HG02884 (cell line): ENCODE measurements around the gene TSSK6.
"Not testable (repeated sequence)": the region's sequence is repeated elsewhere in the genome, so short reads cannot be mapped to it uniquely, and the experiment has no call there.

Experiments
- ATAC-seq: cut with Tn5 transposase; IDR thresholded peaks from one replicate; pipeline ENCODE4 v1.9.1; 2021; ENCODE audit warnings: mild to moderate bottlenecking, moderate library complexity; ENCODE audit not compliant: unreplicated experiment

TSSK6 gene

DNA sequence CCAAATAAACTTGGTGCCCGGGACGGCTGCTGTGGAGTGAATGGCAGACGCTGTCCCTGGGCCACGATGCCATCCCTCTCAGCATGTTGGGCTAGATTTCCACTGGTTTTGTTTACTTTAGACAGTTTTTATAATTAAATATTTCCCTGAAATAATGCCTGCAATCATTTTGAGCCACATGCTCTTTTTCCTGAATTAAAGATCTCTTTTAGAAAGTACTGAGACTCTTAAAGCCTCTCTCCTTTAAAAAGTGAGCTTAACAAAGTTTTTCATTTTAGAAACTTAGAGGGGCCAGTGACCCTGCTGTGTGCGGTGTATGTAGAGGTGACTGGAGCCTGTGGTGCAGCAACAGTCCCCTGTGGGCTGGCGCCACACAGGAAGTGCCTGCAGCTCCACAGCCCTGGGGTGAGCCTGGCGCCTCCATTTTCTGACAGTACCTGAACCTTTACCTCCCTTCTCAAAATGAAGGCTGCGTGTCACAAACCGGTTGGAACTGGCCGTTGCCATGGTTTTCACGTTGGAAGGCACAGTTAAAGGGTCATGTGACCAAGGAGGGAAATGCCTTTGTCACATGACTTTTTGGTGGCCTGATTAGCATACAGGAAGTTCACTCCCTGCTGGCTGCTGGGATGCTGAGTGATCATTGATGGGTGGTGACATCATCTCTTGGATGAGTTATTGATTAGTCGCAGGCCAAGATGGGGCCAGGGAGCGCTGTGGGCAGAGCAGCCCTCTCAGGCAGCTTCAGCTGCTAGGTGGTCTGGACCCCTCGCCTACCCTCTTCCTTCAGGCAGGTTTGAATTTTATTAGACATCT is 26.3 kb downstream of the TSSK6 start:
- ATAC-seq: peak; percentile 56

GRCh38 chr19:19487950-19488874 is 27.1 kb downstream of the TSSK6 start:
- ATAC-seq: no peak

DNA sequence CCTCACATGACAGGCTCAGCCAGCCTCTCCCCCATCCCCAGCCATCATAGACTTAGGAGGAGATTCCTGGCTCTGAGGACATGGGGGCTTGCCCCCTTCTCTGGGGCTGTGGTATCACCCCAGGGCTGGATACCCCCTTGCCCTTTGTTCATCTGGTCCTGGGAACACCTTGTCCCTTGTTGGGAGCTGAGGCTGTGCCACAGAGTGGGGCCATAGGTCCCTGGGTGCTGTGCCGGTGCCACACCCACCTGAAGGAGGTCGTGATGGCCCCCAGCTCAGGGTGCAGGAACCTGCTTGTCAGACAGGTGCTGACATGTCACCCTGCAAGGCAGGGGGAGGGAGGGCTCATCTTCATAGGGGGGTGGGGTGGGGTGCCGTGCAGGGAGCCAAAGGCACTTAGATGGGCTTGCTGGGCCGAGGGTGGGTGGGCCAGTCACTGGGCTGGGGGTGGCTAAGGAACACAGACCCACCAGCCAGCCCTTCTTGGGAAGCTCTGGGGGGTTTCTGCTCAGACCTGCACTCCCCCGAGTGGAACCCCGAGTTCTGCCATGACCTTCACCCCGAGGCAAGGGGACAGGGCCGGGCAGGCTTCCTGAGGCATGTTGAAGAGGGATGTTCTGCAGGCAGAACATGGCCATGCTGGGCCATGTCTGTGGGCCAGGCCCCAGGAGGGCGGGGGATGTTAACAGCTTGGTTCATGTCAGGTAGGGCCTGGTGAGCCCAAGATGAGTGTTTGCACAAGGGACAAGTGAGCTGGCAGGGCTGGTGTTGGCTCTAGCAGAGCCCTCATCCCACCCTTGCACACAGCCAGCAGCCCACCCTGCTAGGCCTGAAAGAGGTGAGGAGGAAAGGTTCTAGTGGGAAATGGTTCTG is 28.0 kb downstream of the TSSK6 start:
- no peak for ATAC-seq

DNA sequence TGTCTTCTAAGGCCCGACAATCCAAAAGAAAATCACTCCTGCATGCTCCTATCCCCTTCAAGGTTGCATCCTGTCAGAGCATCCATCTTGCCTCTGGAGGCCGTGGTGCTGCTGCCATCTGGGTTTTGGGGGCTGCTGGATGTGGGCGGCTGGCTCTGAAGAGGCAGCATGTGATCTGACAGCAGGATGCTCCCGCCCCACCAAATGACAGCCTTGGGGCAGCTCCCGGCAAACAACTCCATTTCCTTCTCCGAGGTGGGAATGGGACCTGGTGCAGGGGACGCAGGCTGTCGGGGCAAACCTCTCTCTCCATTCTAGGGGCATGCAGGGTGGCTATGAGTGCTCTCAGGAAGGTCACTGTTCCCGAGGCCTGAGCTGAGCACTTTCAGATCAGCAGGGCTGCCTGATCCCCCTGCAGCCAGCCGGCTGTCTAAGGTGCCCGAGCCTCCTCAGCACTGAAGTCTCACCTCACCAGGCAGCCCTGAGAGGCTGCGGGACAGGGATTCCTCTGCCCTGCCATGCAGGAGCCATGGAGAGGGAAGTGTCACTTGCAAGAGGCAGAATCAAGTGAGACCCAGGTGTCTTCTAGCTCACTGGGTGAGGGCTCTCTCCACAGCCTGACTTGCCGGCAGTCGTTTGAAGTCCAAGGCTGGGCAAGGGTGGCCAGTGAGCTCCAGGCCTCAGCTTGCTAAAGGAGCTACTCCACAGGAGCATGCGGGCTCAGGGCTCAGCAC is 28.8 kb downstream of the TSSK6 start:
- no peak for ATAC-seq

DNA sequence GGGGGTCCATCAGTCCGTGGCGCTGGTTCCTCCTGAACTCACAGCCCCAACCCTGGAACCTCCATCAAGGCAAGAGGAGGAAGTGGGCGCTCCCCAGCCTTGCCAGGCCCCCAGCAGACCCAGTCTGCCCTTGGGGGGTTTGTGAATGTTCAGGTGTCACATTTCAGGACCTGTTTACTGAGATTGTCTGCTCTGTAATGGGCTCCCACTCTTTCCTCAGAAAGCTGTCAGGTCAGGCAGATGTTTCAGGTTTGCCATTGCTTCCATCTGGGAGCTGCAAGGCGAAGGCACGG is 29.4 kb downstream of the TSSK6 start:
- no peak for ATAC-seq

DNA sequence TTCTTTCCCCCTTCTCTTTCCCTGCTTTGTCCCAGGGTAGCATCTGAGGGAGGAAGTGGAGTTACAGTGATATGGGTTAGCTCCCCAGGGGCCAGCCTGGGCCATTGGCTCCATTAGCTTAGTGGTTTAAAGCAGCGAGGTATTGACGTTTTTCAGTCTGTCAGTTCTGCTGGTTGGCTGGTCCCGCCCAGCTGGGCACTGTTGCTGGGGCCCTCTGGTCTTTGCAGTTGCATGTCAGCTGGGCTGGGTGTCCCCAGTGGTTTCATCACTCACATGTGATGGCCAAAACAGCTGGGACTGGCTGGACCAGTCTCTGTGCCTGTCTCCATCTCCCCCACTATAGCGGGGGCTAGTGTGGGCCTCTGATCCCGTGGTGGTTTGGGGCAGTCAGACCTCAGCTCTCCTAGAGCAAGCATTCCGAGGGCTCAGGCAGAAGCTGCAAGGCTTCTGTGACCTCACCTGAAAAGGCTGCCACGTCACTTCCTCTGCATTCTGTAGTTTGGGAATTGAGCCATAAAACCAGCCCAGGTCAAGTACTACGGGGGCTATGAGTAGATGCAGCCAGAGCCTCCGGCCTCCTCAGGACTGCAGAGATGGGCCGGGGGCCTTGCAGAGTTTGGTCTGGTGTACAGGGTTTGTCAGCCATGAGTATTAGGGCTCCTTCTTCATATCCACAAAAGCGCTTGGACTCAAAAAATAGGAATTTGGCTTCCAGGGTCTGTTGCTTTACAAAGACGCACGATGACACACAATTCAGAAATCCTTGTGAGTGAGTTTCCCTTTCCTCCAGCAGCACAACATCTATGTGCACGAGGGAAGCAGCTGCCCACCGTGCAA is 30.0 kb downstream of the TSSK6 start:
- ATAC-seq: no peak

DNA sequence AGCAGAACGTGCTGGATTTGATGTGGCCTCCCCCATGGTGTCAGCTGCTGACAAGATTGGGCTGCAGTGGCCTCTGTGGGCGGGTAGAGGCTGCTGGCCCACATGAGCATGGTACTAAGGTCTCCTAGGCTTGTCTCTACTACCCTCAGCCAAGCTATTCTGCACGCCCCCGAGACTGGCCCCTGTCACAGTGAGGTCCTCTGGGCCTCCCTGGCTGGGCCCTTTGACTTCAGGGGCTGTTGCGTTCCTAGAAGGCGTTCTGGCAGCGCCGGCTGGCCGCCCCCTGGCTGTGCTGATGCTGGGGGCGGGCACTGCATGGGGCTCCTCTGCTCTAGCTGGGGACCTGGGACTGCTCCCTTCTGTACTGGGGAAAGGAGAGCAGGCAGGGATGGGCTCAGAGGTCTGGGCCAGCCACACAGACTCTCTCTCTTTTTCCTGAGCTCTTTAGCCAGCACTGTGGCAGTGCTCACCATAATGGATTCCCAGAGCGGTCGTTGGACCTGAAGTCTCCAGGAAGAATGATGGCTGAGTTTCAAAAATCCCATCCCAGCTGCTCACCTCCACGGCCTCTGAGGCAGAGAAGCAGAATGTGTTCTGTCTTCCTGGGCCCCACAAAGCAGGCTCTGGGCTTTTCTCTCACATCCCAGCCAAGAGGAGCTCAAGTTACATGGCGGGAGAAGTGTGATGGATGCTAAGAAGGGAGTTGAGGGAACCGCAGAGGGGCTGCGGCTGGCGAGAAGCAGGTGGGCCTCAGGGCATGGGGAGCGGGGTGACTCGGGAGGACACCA is 32.3 kb downstream of the TSSK6 start:
- no peak for ATAC-seq

GRCh38 chr19:19480688-19481087 is 34.7 kb downstream of the TSSK6 start:
- ATAC-seq: no peak

DNA sequence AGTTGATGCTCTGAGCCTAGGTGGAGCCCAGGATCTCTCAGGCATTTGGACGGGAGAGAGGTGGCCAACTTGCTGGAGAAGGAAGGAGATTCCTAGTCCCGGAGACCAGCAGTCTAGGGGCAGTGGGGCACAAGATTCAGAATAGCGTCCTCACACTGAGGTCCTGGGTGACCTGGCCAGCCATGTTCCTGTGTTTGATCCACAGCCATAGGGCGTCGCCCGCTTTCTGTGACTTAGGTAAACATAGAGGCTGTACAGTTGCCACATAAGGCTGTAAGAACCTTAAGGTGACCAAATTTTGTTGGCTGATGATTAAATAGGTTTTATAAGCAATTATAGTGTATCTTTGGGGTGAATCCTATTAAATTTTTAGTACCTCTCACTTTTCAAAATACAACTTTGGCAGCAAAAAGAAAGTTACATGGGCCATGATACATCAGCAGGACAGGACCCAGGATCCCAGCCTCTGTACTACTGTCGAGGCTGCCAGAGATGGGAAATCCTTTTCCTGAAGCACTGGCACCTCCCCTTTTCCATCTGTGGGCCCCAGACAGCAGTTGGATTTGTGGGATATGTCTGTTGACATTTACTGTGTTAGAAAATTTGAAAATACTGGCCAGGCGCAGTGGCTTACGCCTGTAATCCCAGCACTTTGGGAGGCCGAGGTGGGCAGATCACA is 37.5 kb downstream of the TSSK6 start:
- no peak for ATAC-seq

- no peak for ATAC-seq
Observed at GRCh38 chr19:19475849-19476828, 39.2 kb downstream of the TSSK6 start.

- ATAC-seq: no peak
Observed at GRCh38 chr19:19475015-19475765, 40.2 kb downstream of the TSSK6 start.

DNA sequence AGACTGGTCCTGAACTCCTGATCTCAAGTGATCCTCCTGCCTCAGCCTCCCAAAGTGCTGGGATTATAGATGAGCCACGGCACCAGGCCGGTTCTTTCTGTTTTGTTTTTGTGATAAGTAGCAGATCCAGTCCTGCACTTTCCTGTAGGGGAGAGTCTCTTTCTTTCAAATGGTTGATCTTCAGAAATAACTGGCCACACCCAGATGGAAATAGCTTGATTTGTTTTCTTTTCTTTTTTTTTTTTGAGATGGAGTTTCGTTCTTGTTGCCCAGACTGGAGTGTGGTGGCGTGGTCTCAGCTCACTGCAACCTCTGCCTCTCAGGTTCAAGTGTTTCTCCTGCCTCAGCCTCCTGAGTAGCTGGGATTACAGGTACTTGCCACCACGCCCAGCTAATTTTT is 43.2 kb downstream of the TSSK6 start:
- ATAC-seq: not testable (repeated sequence)

DNA sequence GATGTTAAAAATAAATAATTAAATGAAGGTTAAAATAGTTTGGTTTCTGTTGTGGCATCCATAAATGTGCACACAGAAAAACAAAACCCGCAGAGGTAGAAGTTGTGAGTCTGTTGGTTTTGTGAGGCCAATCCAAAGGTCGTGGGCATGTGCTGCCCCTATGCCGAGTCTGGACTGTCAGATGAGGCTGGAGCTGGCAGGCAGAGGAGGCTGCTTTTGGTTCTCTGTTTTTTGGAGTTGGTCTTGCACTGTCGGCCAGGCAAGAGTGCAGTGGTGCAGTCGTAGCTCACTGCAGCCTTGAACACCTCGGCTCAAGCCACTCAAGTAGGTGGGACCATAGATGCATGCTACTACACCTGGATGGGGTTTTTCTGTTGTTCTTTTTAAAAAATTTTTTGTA is 43.7 kb downstream of the TSSK6 start:
- no peak for ATAC-seq

GRCh38 chr19:19470579-19470978 is 44.8 kb downstream of the TSSK6 start:
- no peak for ATAC-seq

DNA sequence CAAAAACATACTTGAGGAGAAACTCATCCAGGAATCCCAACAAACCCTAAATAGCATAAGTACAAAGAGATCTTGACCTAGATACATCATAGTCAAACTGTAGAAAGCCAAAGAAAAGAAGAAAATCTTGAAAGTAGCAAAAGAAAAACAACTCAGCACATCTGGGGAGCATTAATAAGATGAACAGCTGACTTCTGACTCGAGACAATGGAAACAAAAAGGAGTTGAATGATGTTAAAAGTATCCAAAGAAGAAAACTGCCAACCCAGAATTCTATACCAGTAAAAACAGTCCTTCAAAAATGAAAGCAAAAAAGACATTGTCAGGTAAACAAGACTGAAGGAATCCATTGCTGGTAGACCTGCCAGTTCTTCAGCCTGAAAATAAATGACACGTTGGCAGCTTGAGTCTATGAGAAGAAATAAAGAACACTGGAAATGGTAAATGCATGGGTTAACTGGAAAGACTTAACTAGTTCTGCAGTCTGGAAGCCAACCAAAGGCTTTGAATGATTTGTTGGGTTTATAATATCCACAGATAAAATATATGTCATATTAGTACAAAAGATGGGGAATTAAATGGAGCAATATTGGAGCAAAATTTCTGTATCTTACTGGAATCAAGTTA is 46.8 kb downstream of the TSSK6 start:
- no peak for ATAC-seq

GRCh38 chr19:19466201-19466600 is 49.1 kb downstream of the TSSK6 start:
- no peak for ATAC-seq
